HG03354 (cell line): ENCODE measurements around the gene BHMT.

Source experiments
- ATAC-seq: cut with Tn5 transposase; IDR thresholded peaks from one replicate; pipeline ENCODE4 v1.9.1; 2021; ENCODE audit warnings: mild to moderate bottlenecking; ENCODE audit not compliant: unreplicated experiment, poor library complexity, severe bottlenecking

Gene BHMT

DNA sequence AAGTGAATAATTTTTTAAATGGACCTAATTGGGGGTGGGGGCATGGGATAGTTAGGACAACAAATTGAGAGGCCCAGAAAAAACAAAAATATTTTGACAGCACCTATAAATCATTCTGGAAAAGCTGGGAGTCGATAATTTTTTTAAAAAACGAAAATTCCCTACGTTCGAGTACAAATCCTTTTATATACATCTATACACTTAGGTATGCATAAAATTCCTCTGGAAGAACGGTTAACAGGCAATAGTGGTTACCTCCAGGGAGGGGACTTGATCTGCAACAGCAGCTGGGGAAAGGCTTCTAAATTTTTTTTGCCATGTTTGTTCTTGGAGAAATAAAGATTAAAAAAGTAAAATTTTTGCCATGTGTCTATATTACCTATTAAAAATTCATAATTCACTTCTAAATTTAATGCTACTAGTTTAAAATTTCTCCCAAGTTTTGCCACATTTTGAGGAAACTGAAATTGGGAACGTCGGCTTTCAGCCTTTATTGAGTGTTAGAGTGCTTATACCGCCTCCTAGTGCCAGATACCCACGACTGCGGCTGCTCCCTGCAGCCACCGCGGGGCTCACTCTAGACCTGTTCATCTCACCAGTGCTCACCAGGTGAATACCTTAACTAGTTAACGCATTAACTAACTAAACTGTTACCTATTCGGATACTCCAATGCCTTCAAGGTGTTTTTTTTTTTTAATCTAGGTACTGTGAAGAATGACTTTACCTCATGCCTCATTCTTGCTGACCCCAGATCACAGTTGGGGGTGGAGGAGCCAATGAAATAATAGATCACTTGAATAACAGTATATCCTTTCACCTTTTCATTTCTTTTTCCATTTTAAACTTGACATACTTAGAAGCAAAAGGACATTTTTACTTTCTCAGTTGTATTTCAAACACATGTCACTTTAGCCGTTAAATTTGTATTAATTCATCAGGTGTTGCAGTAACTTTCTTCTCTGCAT, 1.8 kb upstream of the BHMT start:
- ATAC-seq, result no peak

DNA sequence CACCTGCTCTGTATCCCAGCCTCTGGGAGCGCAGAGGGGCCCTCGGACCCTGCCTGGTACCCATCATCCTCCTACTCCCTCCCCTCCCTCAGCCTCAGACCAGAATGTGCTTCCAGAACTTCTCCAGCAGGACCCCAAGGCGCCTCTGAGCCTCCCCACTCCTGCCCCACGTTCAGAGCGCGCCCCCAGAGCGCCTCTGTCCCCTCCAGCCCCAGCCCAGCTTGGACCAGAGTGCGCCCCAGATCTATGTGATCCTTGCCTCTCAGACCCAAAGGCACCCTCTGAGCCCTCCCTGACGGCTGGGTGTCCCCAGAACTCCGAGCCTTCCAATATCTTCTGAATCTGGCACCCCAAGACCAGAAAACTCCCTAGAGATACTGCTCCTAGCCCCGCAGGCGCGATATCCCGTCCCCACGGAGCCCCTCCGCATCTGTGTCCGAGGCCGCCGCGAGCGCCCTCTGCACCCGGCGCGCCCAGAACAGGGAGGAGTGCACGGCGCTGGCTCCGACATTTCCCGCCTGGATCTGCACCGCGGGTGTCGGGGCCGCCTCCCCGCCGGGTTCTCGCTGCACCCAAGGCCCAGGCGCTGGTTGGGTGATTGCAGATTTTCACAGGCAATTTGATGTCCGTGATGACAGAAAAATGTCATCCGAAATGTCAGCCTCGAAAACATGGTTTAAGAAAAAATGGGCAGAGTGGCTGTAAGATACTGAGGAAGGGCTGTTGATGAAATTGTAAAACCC, 522 bp downstream of the BHMT start:
- no peak for ATAC-seq

DNA sequence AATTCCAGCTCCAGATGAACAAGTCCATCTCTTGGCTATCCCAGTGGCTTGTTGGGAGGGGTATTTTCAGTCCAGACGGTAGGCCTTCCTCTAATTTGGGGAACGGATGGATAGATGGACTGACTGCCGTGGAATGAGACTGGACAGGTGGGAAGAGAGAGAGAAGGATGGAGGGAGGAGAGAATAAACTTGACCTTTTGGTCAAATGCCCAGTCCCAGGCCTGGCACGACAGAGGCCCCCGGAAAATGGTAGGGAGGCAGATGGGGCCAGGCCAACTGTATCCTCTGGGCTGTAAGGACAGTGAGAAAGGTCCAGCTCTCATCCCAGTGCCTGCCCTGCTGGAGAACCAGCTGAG, 1.1 kb downstream of the BHMT start:
- ATAC-seq, result no peak

DNA sequence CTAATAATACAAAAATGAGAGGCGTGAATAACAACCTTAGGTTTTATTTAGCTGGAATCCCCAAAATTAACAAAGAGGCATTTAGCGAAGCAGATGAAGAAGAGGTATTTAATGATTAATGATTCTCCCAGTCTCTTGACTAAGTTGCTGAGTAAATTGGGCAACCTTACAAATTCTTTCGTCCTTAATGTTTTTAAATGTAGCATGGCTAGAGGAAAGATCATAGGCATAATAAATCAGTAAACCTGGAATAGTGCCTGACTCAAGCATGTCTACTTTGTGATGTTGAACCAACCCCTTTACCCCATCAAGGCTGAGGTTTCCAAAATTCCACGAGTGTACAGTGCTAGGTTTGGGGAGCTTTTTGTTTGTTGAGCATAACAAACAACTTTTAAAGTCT, 7.9 kb downstream of the BHMT start:
- no peak for ATAC-seq

DNA sequence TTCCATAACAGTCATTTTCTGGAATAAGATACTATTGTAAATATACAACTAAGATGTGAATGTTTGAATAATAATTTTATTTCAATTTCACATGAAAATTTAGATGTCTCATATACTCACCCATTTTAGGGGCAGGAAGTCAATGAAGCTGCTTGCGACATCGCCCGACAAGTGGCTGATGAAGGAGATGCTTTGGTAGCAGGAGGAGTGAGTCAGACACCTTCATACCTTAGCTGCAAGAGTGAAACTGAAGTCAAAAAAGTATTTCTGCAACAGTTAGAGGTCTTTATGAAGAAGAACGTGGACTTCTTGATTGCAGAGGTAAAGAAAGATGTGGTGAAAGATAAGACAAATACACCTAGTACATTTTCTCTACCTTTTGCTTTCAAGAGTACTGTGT, 8.6 kb downstream of the BHMT start:
- no peak for ATAC-seq

DNA sequence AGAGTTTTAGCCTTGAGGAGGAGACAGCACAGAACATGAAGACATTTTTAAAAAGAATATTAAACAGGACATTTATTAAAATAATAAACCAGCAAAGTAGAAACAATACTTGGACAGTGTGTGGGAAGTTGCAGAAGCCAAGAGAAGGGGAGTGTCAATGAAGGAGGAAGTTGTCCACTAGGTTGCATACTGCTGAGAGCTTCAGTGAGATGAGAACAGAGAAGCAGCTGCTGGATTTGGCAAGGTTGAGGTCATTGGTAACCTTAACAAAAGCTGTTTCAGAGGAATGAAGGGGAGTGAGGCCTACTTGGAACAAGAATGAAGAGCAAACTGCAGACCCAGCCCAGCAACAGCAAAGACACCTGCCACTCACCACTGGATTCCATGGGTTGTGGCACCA, 11.4 kb downstream of the BHMT start:
- ATAC-seq, result no peak

DNA sequence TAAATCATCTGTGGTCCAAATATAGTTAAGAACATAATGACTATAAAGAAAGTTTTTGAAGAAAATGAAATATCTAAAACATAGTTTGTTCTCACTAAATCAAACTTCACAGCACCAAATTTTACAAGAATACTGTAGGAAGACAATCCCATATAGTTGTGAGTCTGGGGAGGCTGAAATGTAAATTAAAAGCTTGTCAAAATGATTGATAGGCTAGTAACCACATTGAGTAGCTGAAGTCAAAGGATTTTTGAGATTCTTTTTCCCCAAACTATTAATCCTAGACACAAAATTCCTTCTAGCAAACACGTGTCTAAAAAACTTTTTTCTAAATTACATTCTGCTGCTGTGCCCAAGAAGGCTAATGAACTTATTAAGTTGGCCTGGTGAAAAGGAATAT, 13.0 kb downstream of the BHMT start:
- no peak for ATAC-seq

DNA sequence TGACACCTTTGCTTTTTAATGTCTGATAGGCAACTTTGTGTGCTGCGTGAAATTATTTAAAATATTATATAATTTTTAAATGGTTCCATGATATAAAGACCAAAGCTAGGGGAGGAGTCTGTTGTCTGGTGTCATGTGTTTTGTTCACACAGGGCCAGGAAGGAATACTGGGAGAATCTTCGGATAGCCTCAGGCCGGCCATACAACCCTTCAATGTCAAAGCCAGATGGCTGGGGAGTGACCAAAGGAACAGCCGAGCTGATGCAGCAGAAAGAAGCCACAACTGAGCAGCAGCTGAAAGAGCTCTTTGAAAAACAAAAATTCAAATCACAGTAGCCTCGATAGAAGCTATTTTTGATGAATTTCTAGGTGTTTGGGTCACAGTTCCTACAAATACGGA, 19.2 kb downstream of the BHMT start:
- ATAC-seq, result no peak

DNA sequence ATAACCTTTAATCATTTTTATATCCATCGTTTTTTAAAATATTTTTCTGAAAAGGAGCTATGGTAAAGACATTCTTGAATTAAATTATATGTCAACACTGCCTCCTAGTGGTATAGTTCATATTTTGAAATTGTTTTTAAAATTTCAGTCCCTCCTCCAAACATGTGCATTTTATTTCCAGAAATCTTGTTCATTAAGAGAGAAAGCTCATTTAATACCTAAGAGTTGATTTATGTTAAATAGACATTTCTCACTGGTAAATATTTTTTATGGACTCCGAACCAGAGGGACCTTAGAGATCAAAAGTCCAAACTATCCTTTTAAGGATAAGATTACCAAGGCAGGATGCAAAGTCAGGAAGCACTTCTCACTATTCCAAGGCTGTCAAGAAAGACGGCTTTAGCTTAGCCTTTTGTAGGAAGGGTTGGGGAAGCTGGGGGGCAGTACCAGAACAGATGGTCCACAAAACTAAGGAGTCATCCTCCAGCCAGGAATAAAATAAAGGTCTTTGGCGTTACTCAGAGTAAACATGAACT, 21.6 kb downstream of the BHMT start:
- ATAC-seq, result no peak

DNA sequence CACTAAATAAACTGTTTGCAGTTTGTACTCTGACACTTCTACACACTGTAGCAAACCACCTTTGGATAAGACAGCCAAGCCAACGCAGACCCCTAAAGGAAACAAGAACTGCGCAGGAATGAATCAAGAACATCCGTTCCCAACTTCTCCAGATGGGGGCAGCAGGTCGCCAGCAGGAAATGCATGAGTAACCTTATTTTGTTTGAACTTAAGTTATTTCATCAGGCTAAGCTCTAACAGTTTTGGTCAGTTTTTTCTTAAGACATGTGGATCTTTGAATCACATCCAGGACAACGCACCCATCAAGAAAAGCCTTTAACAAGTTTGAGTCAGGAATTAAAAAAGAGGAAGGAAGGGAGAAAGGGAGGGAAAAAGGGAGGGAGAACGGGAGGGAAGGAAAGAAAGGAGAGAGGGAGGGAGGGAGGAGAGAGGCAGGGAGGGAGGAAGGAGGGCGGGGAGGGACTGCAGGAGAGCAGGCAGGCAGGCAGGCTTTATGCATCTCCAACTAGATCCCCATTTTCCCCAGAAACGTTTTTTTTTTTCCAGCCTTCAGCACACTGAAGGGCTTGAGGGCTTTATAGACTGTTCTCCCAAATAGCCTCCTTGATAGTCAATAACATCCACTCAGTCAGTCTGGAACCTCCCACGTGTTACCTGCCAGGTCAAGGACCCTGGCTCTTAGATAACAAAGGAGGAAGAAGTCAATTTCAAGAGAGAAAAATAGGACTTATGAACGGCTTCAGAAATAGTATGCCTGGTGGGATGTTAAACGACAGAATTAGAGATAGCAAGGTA, 22.2 kb downstream of the BHMT start:
- no peak for ATAC-seq

DNA sequence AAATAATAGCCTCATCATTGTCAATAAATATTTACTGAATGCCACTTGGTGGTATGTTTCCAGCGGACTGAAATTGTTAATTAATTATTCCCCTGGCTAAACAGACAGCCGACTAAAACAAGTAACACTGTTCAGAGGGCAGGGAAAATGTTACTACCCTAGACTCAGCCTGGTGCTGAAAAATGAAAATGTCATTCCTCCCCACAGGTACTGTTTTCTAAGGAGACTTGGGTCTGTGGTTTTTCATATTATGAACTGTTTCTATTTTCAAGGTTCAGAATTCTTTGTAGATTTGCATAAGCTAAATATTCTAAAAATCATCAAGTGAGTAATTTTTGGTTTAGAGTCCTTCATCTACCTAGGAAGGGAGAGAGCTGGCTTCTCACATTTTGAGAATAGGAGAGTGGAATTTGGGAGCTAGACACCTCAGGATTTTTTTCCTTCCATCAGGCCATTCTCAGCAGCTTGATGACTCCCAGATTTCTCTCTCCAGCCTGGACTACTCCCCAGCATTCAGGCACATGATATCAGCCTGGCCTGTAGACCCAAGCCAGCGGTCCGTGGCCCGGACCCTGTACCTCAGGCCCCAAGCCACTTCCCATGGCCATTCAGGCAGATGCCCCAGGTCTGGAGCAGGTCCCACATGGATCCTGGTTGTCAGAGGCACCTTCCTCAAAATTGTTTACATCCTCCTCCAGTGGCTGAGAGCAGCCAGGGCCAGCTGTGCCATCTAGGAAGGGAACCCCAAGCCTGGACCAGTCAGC, 24.4 kb downstream of the BHMT start:
- ATAC-seq, result no peak

DNA sequence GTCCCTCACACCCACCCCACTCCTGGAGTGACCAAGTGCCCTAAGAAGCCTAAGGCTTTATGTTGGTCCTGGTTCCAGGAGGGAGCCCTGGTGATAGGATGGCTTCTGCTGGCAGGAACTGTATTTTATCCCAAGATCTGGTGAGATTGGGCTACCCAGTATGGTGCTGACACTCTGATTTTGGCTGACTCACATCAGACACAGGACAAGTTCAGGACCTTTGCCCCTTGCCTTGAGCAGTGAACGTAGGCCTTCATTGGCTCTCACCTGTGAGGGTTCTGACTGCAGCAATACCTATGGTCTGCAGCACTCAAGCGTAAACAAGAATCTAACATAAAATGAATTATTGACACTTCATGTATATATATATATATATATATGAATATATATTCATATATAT, 25.0 kb downstream of the BHMT start:
- no peak for ATAC-seq

DNA sequence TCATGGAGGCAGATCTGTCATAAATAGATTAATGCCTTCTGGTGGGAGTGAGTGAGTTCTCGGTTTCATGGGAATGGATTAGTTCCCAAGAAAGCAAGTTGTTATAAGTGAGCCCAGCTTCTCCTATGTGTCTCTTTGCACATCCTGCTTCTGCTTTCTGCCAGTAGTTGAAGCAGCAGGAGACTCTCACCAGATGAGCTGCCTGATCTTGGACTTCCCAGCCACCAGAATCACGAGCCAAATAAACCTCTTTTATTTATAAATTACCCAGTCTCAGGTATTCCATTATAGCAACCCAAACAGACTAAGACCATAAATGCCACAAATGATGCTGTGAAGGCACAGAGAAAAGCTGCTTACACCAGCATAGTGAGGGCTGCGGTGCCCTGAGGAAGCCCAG, 28.9 kb downstream of the BHMT start:
- ATAC-seq, result no peak

DNA sequence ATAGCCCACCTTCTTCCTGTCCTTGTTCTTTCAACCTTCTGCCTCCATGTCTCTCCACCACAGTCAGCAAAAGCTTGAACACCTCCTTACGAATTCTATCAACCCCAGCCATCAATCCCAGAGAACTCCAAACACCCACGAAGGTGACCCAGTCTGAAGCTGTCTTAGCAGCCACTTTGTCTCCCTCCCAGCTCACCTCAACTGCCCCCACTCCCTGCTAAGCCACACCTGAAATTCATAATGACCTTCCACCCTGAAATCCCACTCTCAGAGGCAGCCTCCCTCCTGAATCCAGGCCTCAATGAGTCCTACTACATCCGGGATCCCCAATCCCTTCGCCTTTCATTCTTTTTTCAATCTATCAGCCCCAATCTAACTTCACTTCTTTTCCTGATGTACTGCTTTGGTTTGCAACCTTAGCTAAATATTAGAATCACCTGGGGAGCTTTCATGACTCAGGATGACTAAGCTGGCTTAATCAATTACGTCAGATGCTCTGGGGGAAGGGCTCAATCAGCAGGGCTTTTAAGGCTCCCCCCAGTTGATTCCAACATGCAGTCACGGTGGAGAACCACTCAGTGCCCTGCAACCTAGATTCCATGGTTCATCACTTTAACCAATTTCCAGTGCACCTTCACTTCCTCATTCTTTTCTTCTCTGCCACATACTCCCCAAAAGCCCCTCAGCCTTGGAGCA, 32.2 kb downstream of the BHMT start:
- no peak for ATAC-seq

DNA sequence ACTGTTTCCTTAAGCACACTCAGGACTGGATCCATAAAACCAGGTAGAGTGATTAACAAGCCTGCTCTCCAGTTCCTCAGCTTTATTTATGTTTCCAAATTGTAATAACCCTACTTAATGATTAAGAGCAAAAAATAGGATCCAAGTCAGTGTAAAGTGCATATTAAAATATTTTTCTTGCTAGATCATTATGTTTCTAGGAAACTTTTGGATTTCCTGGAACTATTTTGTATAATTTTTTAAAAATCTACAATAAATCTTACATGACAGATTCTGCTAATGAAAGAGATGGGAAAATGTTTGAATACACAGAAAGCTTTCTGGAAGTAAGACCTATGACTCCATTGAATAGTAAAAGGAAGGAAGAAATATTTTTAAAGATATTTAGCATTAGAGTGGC, 35.5 kb downstream of the BHMT start:
- ATAC-seq, result no peak

DNA sequence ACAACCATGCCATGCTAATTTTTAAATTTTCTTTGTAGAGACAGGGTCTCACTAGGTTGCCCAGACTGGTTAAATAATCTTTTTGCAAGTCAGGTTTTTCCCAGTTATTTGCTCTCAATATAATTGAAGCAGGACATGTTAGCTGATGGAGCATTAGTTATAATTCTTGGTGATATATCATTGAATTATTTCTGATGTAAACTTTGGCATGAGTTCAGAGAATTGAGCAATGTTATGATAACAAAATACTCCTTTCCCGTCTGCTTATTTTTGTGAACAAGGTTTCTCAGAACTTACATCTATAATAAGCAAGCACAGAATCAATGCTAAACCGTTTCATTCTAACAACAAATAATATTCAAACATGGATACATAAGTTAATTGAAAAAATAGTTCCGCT, 37.8 kb downstream of the BHMT start:
- ATAC-seq, result no peak

DNA sequence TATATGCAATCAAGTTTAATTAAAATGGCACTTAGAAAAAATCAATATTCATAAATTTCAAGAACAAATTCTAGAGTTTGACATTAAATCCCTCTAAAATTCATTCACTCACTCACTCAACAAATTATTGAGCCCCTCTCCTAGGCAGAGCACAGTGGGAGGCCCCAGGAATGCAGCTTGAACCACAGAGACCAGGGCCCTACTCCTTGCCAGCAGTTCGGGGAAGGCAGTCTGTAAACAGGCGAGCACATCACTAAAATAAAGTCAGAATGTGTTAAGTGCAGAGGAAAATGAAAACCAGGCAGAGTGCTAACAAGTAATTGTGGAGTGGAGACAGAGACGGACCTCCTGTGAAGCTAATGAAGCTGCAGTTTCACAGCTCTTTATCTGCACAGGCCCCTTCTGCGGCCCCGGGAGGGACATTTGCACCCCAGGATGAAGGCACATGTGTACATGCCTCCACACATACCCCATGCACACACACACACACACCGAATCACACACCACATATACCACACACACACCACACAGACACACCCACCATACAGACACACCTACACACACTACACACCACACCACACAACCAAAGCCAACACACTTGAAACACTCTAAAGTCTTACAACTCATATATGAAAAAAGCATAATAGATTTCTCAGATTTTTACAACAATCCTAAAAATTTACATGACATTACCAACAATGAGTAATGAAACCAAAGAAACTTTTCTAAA, 40.5 kb downstream of the BHMT start:
- no peak for ATAC-seq

DNA sequence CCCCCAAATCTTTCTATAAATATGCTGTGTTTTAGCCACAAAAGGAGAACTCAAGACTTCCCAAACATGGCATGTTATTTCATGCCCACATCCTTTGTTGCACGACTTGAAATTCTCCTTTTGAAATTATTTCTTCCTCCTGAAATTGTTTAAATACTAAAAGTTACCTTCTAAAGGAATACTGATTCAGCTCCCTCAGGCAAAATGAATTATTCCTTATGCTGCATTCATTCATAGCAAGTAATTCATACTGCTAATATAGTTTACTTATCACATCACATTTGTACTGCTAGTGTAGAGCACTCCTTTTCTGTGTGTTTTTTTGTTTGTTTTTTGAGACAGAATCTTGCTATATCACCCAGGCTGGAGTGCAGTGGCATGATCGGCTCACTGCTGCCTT, 45.7 kb downstream of the BHMT start:
- no peak for ATAC-seq
